Panc1 (cell line): Measurements from ENCODE around the gene CRYAA.

Experiments
- CTCF ChIP-seq: fragments of 450-650 bp; IDR thresholded peaks from 2 replicates; pipeline ENCODE4 v1.5.1; 2017; ENCODE audit warnings: mild to moderate bottlenecking
- POLR2AphosphoS5 ChIP-seq: IDR thresholded peaks from 2 replicates; pipeline ENCODE4 v1.6.1; 2012; ENCODE audit warnings: mild to moderate bottlenecking, low read depth, low read length, moderate library complexity

GRCh38 chr21:43210454-43211071 is 41.8 kb downstream of the CRYAA start:
- TF ChIP-seq POLR2AphosphoS5 = no peak
- TF ChIP-seq CTCF = no peak
